ENCODE data around the gene XRCC5.

XRCC5 gene

DNA sequence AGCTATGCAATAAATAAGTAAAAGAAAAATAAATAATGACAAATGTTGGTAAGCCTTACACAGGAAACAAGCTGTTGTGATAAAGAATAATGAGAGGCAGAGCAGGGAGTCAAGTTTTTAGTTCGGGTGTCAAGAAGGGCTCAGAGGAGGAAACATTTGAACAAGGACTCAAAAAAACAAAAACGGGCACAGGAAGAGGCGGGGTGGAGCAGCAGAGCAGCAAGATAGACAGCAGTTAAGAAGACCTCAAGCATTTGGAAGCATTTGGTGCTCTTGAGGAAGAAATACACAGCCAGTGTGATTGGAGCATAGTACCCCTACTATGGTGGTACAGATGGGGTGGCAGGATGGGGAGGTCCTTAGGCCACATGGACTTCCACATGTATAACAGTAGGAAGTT is 24.6 kb upstream of the XRCC5 start:
- no peak for DNase-seq (ENCODE audit: low spot score)

GRCh38 chr2:216086207-216086893 is 22.8 kb upstream of the XRCC5 start:
- no peak for DNase-seq (ENCODE audit: low spot score)

DNA sequence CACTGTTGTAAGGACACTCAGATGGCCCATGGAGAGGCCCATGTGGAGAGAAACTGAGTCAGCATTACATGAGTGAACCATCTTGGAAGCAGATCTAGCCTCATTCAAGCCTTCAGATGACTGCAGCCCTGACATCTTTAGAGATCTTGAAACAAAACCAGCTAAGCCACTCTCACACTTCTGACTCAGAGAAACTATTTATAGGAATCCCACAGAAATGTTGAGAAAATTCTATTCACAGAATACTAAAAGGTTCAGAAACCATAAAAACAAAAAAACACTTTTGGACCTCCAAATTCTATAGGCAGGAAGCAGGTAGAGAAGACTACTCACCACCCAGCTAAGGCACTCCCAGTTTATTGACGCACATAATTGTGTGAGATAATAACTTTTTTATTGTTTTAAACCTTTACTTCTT is 18.8 kb upstream of the XRCC5 start:
- DNase-seq (ENCODE audit: low spot score): no peak

DNA sequence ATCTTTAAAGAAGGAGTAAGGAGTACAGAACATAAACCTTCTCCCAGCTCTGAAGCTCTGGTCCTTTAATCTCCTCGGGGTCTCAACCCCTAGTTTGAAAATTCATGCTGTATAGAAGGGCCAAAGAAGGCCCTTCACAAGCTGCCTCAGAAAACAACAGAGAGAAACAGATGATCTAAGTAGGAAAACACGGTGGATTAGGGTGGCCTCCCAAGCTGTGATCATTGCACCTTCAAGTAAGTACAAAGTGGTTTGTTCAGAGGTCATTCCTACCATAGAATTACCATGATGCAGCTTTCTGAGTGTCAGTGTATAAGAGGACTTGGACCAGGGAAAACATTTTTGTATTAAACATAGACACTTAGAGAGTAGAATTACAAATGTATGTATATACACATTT is 16.5 kb upstream of the XRCC5 start:
- DNase-seq (ENCODE audit: low spot score): no peak

DNA sequence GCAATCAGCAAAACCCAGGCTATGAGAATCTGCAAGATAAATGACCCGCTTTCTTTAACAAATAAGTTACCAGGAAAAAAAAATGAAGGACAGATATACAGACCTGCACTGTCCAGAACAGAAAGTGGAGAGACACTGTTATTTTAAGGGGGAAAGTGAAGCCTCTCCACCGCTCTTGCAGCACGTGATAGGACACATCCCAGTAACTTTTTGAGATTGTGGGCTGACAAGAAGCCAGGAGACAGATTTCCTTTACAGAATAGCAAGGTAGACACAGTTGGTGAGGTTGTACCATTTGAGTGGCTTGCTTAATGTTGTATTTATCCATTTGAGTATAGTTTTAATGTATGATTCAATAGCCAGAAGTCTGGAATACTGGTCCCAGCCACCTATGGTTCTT is 14.4 kb upstream of the XRCC5 start:
- no peak for DNase-seq (ENCODE audit: low spot score)

DNA sequence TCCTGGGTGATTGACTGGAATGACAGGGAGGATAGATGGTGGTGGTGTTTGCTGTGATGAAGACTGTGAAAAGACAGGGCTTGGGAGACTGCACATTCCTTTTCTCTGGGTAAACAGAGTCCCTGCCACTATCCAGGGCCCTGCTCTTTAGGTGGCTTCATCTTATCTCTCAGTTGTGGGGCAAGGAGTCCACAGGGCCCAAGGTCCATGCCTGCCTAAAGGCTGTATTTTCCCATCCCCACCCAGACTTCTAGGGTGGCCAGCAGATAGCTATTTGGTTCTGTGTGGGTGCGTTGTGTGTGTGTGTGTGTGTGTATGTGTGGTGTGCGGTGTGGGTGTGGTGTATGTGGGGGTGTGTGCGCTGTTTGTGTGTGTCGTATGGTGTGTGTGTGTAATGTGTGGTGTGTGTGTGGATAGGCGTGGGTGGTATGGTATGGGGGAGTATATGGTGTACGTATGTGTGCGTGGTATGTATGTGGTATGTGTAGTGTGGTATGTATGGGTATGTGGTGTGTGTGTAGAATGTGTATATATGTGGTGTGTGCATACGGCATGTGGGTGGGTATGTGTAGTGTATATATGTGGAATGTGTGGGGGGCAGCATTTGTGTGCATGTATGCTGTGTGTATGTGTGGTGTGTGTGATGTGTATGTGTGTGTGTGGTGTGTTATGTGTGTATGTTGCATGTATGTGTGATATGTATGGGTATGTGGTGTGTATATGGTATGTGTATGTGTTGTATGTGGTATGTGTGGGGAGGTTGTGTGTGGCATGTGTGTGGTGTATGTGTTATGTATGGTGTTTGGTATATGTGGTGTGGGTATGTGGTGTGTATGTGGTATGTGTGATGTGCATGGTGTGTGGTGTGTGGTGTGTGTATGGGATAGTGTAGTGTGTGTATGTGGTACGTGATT is 10.5 kb upstream of the XRCC5 start:
- DNase-seq (ENCODE audit: low spot score): no peak

- no peak for DNase-seq (ENCODE audit: low spot score)
These were observed 8.0 kb upstream of the XRCC5 start for GRCh38 chr2:216101109-216101508.

DNA sequence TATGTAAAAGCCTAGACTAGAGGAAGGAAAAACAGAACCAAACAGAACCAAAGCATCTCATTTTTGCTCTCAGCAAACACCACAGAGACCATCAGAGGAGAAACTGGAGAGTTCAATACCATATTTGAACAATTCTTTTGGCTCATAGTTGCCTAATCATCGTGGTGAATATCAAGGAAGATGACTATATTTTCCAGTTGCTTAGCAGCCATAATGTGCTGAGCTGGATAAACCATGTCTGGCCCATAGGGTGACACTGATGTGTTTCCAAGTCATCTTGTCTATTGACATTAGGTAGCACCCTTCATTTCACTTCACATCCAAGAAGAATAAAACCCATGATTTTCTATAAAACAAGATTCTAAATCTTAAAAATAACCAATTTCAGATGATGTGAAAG is 5.9 kb upstream of the XRCC5 start:
- DNase-seq (ENCODE audit: low spot score): no peak

GRCh38 chr2:216104691-216105090 is 4.5 kb upstream of the XRCC5 start:
- no peak for DNase-seq (ENCODE audit: low spot score)

GRCh38 chr2:216107320-216107719 is 1.8 kb upstream of the XRCC5 start:
- no peak for DNase-seq (ENCODE audit: low spot score)

DNA sequence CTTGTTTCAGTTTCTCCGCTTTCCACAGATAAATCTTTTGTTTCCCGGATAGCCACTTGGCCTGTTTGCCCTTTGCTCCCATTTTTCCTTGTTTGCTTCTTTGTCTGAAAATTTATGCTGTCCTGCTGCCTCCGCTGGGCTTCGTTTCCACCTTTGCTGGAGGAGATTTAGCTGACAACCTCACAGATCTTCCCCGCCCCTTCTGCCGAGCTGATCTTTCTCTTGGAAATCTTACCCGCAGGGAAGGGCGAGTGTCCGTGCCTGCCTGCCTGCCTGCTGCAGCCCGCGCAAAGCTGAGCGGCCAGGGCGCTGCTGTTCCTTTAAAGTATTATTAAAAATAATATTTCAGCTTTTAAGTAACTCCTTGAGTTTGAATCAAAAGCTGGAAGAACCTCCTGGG is 1.4 kb upstream of the XRCC5 start:
- no peak for DNase-seq (ENCODE audit: low spot score)

DNA sequence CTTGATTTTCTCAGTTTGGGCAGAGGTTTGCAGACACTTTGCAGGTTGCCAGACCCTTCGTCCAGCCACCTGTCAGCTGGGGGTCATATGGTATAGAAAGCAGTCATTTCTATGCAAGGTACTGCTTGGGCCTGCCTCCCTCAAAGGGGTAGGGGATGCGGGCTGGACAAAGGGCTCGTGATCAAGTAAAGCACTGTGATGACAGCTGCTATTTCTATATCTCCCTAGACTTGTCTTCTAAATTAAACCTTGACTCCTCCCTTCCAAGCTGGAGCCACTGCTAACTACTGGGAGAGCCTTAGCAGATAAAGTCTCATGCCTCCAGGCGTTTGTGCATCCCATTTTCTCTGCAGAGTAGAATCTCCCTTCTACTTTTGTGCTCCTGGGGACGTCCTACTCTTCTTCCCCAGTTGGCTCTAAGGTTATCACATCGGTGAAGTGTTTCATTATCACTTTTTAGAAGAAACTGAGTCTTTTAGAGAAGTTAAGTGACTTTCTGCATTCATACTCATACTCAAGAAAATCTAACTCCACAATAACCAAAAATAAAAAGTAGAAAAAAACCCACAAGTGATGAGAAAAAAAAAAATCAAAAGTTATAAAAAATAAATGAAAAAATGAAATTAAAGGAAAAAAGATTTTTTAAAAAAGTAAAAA is 710 bp upstream of the XRCC5 start:
- DNase-seq (ENCODE audit: low spot score): no peak

- no peak for DNase-seq (ENCODE audit: low spot score)
These were observed 940 bp downstream of the XRCC5 start for GRCh38 chr2:216109962-216110614.

- no peak for DNase-seq (ENCODE audit: low spot score)
These were observed 1.5 kb downstream of the XRCC5 start for GRCh38 chr2:216110620-216111019.

- no peak for DNase-seq (ENCODE audit: low spot score)
These were observed 2.0 kb downstream of the XRCC5 start for GRCh38 chr2:216111122-216111521.

- DNase-seq (ENCODE audit: low spot score): no peak
These were observed 3.8 kb downstream of the XRCC5 start for GRCh38 chr2:216112926-216113325.

DNA sequence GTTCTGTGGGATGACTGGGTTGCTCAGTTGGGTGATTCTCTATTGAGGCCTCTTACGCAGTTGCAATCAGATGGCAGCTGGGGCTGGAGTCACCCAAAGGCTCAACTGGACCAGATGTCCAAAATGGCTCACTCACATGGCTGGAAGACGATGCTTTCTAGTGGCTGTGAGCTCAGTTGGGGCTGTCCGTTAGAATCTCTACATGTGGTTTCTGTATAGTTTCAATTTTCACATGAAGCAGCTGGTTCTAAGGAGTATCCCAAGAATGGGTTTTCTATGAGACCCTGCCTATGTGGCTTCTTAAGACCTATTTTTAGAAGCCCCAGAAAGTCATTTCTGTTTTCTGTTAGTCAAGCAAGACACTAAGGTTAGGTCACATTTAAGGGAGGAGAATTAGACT is 4.4 kb downstream of the XRCC5 start:
- DNase-seq (ENCODE audit: low spot score): no peak

- DNase-seq (ENCODE audit: low spot score): no peak
These were observed 5.2 kb downstream of the XRCC5 start for GRCh38 chr2:216114382-216114713.

DNA sequence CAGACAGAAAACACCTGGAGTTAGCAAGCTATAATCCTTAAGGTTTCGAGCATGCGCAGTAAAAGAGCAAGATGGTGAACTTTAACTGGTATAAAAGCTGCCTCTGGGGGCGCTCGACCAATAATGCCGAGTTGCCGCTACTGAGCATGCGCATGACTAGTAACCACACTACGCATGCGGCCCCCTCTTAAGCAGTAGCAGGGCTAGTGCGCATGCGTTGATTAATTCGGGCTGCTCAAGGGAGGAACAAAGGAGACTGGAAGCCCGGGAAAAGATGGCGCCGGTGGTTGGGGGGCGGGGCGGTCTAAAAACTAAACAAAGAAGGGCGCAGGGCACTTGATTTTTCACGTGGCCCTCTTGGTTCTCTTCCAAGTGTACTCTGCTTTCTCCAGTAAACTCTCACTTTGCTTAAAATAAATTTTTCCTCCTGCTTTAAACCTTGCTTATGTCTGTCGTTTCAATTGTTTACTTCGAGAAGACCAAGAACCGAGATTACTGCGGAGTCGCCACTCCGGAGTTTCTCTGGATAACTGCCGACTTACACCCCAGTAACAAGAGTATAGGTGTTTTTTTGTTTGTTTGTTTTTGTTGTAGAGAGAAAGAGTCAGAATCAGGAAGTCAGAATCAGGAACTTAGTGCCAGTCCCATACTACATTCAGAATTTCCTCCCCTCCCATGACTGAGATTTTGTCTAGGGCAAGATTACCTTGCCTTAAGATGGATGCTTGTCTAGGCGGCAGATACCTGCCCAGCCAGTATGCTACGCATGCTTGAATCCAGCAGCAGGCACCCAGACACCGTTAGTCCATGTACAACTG is 5.8 kb downstream of the XRCC5 start:
- DNase-seq (ENCODE audit: low spot score): peak; percentile 90

DNA sequence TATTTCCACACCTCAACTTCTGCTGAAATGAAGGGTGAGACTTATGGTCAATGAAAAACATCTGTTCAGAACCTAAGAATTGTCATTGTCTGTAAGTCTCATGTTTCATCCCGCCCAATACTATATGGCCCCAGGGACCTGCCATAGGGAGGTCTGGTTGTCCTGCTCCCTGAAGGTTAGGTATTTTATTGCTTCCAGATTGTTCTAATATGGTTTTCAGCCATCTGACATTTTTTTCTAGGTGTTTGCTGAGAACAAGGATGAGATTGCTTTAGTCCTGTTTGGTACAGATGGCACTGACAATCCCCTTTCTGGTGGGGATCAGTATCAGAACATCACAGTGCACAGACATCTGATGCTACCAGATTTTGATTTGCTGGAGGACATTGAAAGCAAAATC is 7.3 kb downstream of the XRCC5 start:
- no peak for DNase-seq (ENCODE audit: low spot score)

- DNase-seq (ENCODE audit: low spot score): no peak
These were observed 8.6 kb downstream of the XRCC5 start for GRCh38 chr2:216117561-216118340.

All from HuH-7 (cell line).